HEK293T (cell line): ENCODE measurements around the gene POLR1G.

ENCODE experiments used
- ARNT ChIP-seq: fragments of 450-650 bp; IDR thresholded peaks from 2 replicates; pipeline ENCODE4 v1.6.1; 2017; ENCODE audit warnings: mild to moderate bottlenecking
- BHLHE40 ChIP-seq: fragments of 450-650 bp; IDR thresholded peaks from 2 replicates; pipeline ENCODE4 v1.6.1; 2016; ENCODE audit warnings: mild to moderate bottlenecking, moderate library complexity, borderline replicate concordance
- ELF4 ChIP-seq: fragments of 450-650 bp; IDR thresholded peaks from 2 replicates; pipeline ENCODE4 v1.6.1; 2017; ENCODE audit warnings: antibody characterized with exemption
- FOXA1 ChIP-seq: fragments of 450-650 bp; IDR thresholded peaks from 2 replicates; pipeline ENCODE4 v1.6.1; 2016; ENCODE audit warnings: mild to moderate bottlenecking
- FOXK2 ChIP-seq: fragments of 450-650 bp; IDR thresholded peaks from 2 replicates; pipeline ENCODE4 v1.6.1; 2016; ENCODE audit warnings: mild to moderate bottlenecking
- FOXM1 ChIP-seq: fragments of 450-650 bp; IDR thresholded peaks from 2 replicates; pipeline ENCODE4 v1.6.1; 2017; ENCODE audit warnings: mild to moderate bottlenecking, borderline replicate concordance
- HDGF ChIP-seq: fragments of 450-650 bp; IDR thresholded peaks from 2 replicates; pipeline ENCODE4 v1.6.1; 2017; ENCODE audit warnings: antibody characterized with exemption, borderline replicate concordance
- L3MBTL2 ChIP-seq: fragments of 450-650 bp; conservative IDR thresholded peaks from 2 replicates; pipeline ENCODE4 v1.6.1; 2016; ENCODE audit warnings: mild to moderate bottlenecking
- LEF1 ChIP-seq: fragments of 450-650 bp; IDR thresholded peaks from 2 replicates; pipeline ENCODE4 v1.6.1; 2017; ENCODE audit warnings: mild to moderate bottlenecking, borderline replicate concordance
- NFRKB ChIP-seq: fragments of 450-650 bp; IDR thresholded peaks from 2 replicates; pipeline ENCODE4 v1.6.1; 2016; ENCODE audit warnings: mild to moderate bottlenecking, moderate library complexity
- PKNOX1 ChIP-seq: fragments of 450-650 bp; IDR thresholded peaks from 2 replicates; pipeline ENCODE4 v1.6.1; 2016
- SP1 ChIP-seq: fragments of 450-650 bp; IDR thresholded peaks from 2 replicates; pipeline ENCODE4 v1.6.1; 2017
- SUZ12 ChIP-seq: fragments of 450-650 bp; IDR thresholded peaks from 2 replicates; pipeline ENCODE4 v1.6.1; 2016; ENCODE audit warnings: mild to moderate bottlenecking
- TARDBP ChIP-seq: fragments of 450-650 bp; IDR thresholded peaks from 2 replicates; pipeline ENCODE4 v1.6.1; 2016

GRCh38 chr19:45417151-45417550 is 10.7 kb downstream of the POLR1G start:
- no peak for TF ChIP-seq FOXM1
- TF ChIP-seq NFRKB: no peak
- no peak for TF ChIP-seq ARNT
- no peak for TF ChIP-seq BHLHE40
- no peak for TF ChIP-seq SP1
- no peak for TF ChIP-seq TARDBP
- TF ChIP-seq ELF4: no peak
- no peak for TF ChIP-seq FOXA1
- TF ChIP-seq PKNOX1: no peak
- no peak for TF ChIP-seq L3MBTL2
- no peak for TF ChIP-seq SUZ12
- TF ChIP-seq HDGF: no peak
- no peak for TF ChIP-seq FOXK2
- TF ChIP-seq LEF1: no peak
